H1 (cell line): ENCODE results near the gene C1orf210. TPM values are rescaled to one million over a fixed set of nuclear protein-coding genes. Genes with fewer than 3 reads are reported as not detected.

Experiments used
- CTCF ChIA-PET: fragments of 300-600 bp; sonication (Branson Sonifier 250); formaldehyde crosslinking; loops from one replicate; lab custom pipeline; 2021; ENCODE audit not compliant: partially characterized antibody; lab: Charles Lee
- POLR2A ChIA-PET: fragments of 300-600 bp; sonication (Branson Sonifier 250); formaldehyde crosslinking; loops from one replicate; lab custom pipeline; 2021; ENCODE audit warnings: inconsistent platforms; ENCODE audit not compliant: partially characterized antibody; lab: Charles Lee
- DNase-seq, 2 experiments: peaks; one replicate each; pipeline versions ENCODE4 v3.0.0 to v3.0.0-alpha.2; 2010 to 2022; ENCODE audit warnings: low spot score in 2 of 2, low read depth in 1 of 2, mixed read lengths in 1 of 2
- FAIRE-seq: peaks from 2 replicates; lab custom pipeline; 2011; peaks lifted over from hg19 to GRCh38; lab: Jason Lieb, UNC
- H2AFZ ChIP-seq: 2 replicates; pipeline ENCODE4 v1.8.1; 2012; ENCODE audit warnings: low read length, inconsistent platforms
- H2AK5ac ChIP-seq: 2 replicates; pipeline ENCODE4 v1.6.1; 2013; ENCODE audit warnings: low read depth, low read length
- H2BK120ac ChIP-seq: replicated peaks from 2 replicates; pipeline ENCODE3; 2013; ENCODE audit warnings: low read depth, low read length, inconsistent platforms
- H2BK12ac ChIP-seq: 2 replicates; pipeline ENCODE4 v1.6.1; 2013; ENCODE audit warnings: low read depth, low read length
- H2BK15ac ChIP-seq: 2 replicates; pipeline ENCODE4 v1.6.1; 2013; ENCODE audit warnings: low read length
- H2BK20ac ChIP-seq: 2 replicates; pipeline ENCODE4 v1.6.1; 2013; ENCODE audit warnings: low read length
- H2BK5ac ChIP-seq: 2 replicates; pipeline ENCODE4 v1.6.1; 2013; ENCODE audit warnings: low read depth, low read length
- H3K14ac ChIP-seq: 2 replicates; pipeline ENCODE4 v1.6.1; 2013; ENCODE audit warnings: inconsistent platforms; ENCODE audit not compliant: insufficient read length
- H3K18ac ChIP-seq: 2 replicates; pipeline ENCODE4 v1.6.1; 2013; ENCODE audit warnings: low read length; ENCODE audit errors: extremely low read depth
- H3K23ac ChIP-seq: 2 replicates; pipeline ENCODE4 v1.6.1; 2013; ENCODE audit warnings: inconsistent platforms; ENCODE audit not compliant: insufficient read length
- H3K23me2 ChIP-seq: 2 replicates; pipeline ENCODE4 v1.6.1; 2013; ENCODE audit warnings: low read depth, low read length
- H3K27ac ChIP-seq: 2 replicates; pipeline ENCODE4 v1.6.1; 2011; ENCODE audit warnings: low read depth, low read length, inconsistent platforms
- H3K27me3 ChIP-seq, 4 experiments: replicated peaks in 1 of 4; 1 replicate in 1 of 4; 2 replicates in 3 of 4; pipeline versions ENCODE4 v1.6.1 to v1.8.1; 2011 to 2013; ENCODE audit warnings: low read length in 3 of 4, mild to moderate bottlenecking in 3 of 4, inconsistent platforms in 2 of 4, mixed read lengths in 2 of 4, moderate library complexity in 1 of 4; ENCODE audit not compliant: control insufficient read depth in 3 of 4, insufficient read depth in 3 of 4; ENCODE audit errors: extremely low read depth in 1 of 4
- H3K36me3 ChIP-seq, 4 experiments: 2 replicates each; pipeline versions ENCODE4 v1.6.1 to v1.8.1; 2011 to 2013; ENCODE audit warnings: mild to moderate bottlenecking in 4 of 4, low read length in 3 of 4, moderate library complexity in 2 of 4, control low read depth in 1 of 4, inconsistent platforms in 1 of 4; ENCODE audit not compliant: insufficient read depth in 4 of 4, control insufficient read depth in 2 of 4
- H3K4ac ChIP-seq: replicated peaks from 2 replicates; pipeline ENCODE3; 2013; ENCODE audit warnings: low read length, low read depth, mixed read lengths, inconsistent platforms; ENCODE audit not compliant: insufficient read length
- H3K4me1 ChIP-seq, 4 experiments: replicated peaks in 1 of 4; 1 replicate in 1 of 4; 2 replicates in 3 of 4; pipeline versions ENCODE4 v1.6.1 to v1.8.1; 2011 to 2013; ENCODE audit warnings: low read length in 3 of 4, inconsistent platforms in 2 of 4, mixed read lengths in 1 of 4; ENCODE audit not compliant: insufficient read depth in 4 of 4, control insufficient read depth in 3 of 4
- H3K4me2 ChIP-seq, 2 experiments: 2 replicates each; pipeline versions ENCODE4 v1.6.1 to v1.8.1; 2011 to 2013; ENCODE audit warnings: low read depth in 2 of 2, low read length in 2 of 2, control low read depth in 1 of 2, inconsistent platforms in 1 of 2, mild to moderate bottlenecking in 1 of 2; ENCODE audit not compliant: insufficient read depth in 1 of 2
- H3K4me3 ChIP-seq, 4 experiments: fragments of 200-600, 300-600 bp in 1 of 4; sonication (generic), shearing (Covaris generic), sonication (Bioruptor Twin) in 1 of 4; 2 replicates each; pipeline versions ENCODE4 v1.5.1 to v1.8.1; 2011 to 2016; ENCODE audit warnings: low read length in 4 of 4, low read depth in 3 of 4, control low read depth in 2 of 4, inconsistent platforms in 2 of 4, mild to moderate bottlenecking in 2 of 4, mixed read lengths in 1 of 4, moderate library complexity in 1 of 4; ENCODE audit not compliant: insufficient read depth in 2 of 4; ENCODE audit errors: extremely low read depth in 1 of 4
- H3K56ac ChIP-seq: replicated peaks from 2 replicates; pipeline ENCODE3; 2013; ENCODE audit warnings: low read depth, mild to moderate bottlenecking, mixed read lengths, low read length, inconsistent platforms; ENCODE audit not compliant: insufficient read length
- H3K79me1 ChIP-seq: 2 replicates; pipeline ENCODE4 v1.6.1; 2013; ENCODE audit warnings: low read depth, low read length, control low read depth
- H3K79me2 ChIP-seq, 2 experiments: 2 replicates each; pipeline versions ENCODE4 v1.6.1 to v1.8.1; 2012 to 2013; ENCODE audit warnings: low read length in 2 of 2, mild to moderate bottlenecking in 2 of 2, inconsistent platforms in 1 of 2; ENCODE audit not compliant: insufficient read depth in 2 of 2, control insufficient read depth in 1 of 2
- H3K9ac ChIP-seq, 4 experiments: replicated peaks in 1 of 4; 1 replicate in 1 of 4; 2 replicates in 3 of 4; pipeline versions ENCODE4 v1.6.1 to v1.8.1; 2011 to 2013; ENCODE audit warnings: low read depth in 3 of 4, low read length in 3 of 4, control low read depth in 2 of 4, mild to moderate bottlenecking in 2 of 4, moderate library complexity in 2 of 4, inconsistent platforms in 1 of 4; ENCODE audit errors: extremely low read depth in 1 of 4
- H3K9me3 ChIP-seq, 2 experiments: 2 replicates each; pipeline versions ENCODE4 v1.6.1 to v1.8.1; 2012 to 2013; ENCODE audit warnings: mild to moderate bottlenecking in 2 of 2, moderate library complexity in 2 of 2, control low read depth in 1 of 2, inconsistent platforms in 1 of 2, low read depth in 1 of 2, low read length in 1 of 2, mixed read lengths in 1 of 2; ENCODE audit not compliant: insufficient read depth in 2 of 2
- H4K20me1 ChIP-seq, 2 experiments: replicated peaks in 1 of 2; 2 replicates each; pipeline versions ENCODE3 to v1.8.1; 2011 to 2013; ENCODE audit warnings: inconsistent platforms in 2 of 2, low read length in 2 of 2, mild to moderate bottlenecking in 1 of 2; ENCODE audit not compliant: insufficient read depth in 2 of 2, control insufficient read depth in 1 of 2
- H4K5ac ChIP-seq: 2 replicates; pipeline ENCODE4 v1.6.1; 2013; ENCODE audit warnings: low read length, low read depth, mixed read lengths, inconsistent platforms; ENCODE audit not compliant: insufficient read length
- H4K8ac ChIP-seq: 2 replicates; pipeline ENCODE4 v1.8.0; 2013; ENCODE audit warnings: mild to moderate bottlenecking, moderate library complexity, low read length, inconsistent platforms; ENCODE audit not compliant: insufficient read depth; ENCODE audit errors: extremely low read depth
- H4K91ac ChIP-seq: replicated peaks from 2 replicates; pipeline ENCODE3; 2013; ENCODE audit warnings: low read length, mixed read lengths, inconsistent platforms; ENCODE audit not compliant: insufficient read length
- CTCF ChIP-seq, 3 experiments: IDR thresholded peaks; 1 replicate in 2 of 3; 2 replicates in 1 of 3; pipeline versions ENCODE4 v1.5.1 to v1.6.1; 2011; ENCODE audit warnings: low read length in 3 of 3, mild to moderate bottlenecking in 3 of 3, inconsistent platforms in 2 of 3, low read depth in 1 of 3, moderate library complexity in 1 of 3; ENCODE audit not compliant: insufficient read depth in 1 of 3; ENCODE audit errors: control extremely low read depth in 1 of 3
- JUND ChIP-seq: IDR thresholded peaks from 2 replicates; pipeline ENCODE4 v1.6.1; 2011; ENCODE audit warnings: mild to moderate bottlenecking, improper control_type of control experiment, low read length
- WGBS, 2 experiments: shearing (Covaris generic) in 1 of 2; methylation state at CpG; one replicate each; pipeline versions ENCODE4 v1.1.6 to v1.1.7; 2013 to 2015; ENCODE audit warnings: low lambda C conversion rate in 2 of 2, mixed read lengths in 2 of 2, inconsistent platforms in 1 of 2, low coverage in 1 of 2, missing lambda C conversion rate in 1 of 2; ENCODE audit not compliant: insufficient replicate concordance in 2 of 2, insufficient coverage in 1 of 2, insufficient read length in 1 of 2; ENCODE audit errors: extremely low coverage in 1 of 2, missing lambda C conversion rate in 1 of 2; 5-methylcytosine and 5-hydroxymethylcytosine counted together
- polyA plus RNA-seq, 7 experiments: library from polyadenylated mRNA; depleted of rRNA in 3 of 7; stranded (reverse) in 5 of 7; unstranded in 2 of 7; fragments of >200 nt in 5 of 7; fragments of 200-250 nt in 2 of 7; gene quantifications; 1 replicate in 5 of 7; 2 replicates in 1 of 7; 4 replicates in 1 of 7; pipeline versions ENCODE4 v1.2.1 to v1.2.3, GENCODE V29; 2011 to 2013; ENCODE audit warnings: missing spikeins in 2 of 7, mixed read lengths in 2 of 7
- total RNA-seq: library from RNA; stranded (reverse); fragmentation: NEBNext Ultra II Directional; extraction: Animal tissue kit (Norgen Biotek cat#: 25700); gene quantifications from 2 replicates; pipeline ENCODE4 v1.2.1, GENCODE V29; 2021

Gene C1orf210
- total and polyA plus RNA-seq, 2 of the 8 experiments (the other 6 are each of a cell fraction or from before 2014, with no cell fraction given) = 12.0 to 27.9 TPM

GRCh38 chr1:43286115-43286514 lies 734 bp upstream of the C1orf210 start:
- Histone ChIP-seq H3K79me1 (no peaks in the 10 kb centered on the region; the same call in none of the 2 replicates), H2BK20ac (no peak overlapping the region), H3K18ac (0 out of 2 replicates have a peak overlapping the region, but pooled peaks have one; percentile 10), H2BK12ac (peak overlapping the region; percentile 60; the same call in 1 of the 2 replicates), H3K27me3 (no peaks in the 10 kb centered on the region; a peak in 1 of 7 replicates), H3K23ac (no peak overlapping the region), H3K4me3 (peak overlapping the region in 2 of 4 experiments; percentile 61 to 64; a peak in 1 of 8 replicates), H2AK5ac (no peak overlapping the region), H3K79me2 (no peaks in the 10 kb centered on the region), H3K14ac (no peak overlapping the region), H3K9ac (no peak overlapping the region), H2BK120ac (no peak overlapping the region), H3K23me2 (peaks cover 3% of the 10 kb centered on the region; the same call in 1 of the 2 replicates), H2AFZ (no peak overlapping the region; the same call in 1 of the 2 replicates), H4K20me1 (no peaks in the 10 kb centered on the region), H4K8ac (peak overlapping the region; percentile 58; the same call in 1 of the 2 replicates), H2BK5ac (0 out of 2 replicates have a peak overlapping the region, but pooled peaks have one; percentile 52), H3K4ac (peak overlapping the region; percentile 6), H3K4me1 (peaks cover 0 to 15% (median 12%) of the 10 kb centered on the region in 4 experiments; a peak in 6 of 7 replicates), H3K9me3 (no peaks in the 10 kb centered on the region), H3K36me3 (no peaks in the 10 kb centered on the region), H4K5ac (no peak overlapping the region), H3K56ac (no peak overlapping the region), H4K91ac (peak overlapping the region; percentile 3), H2BK15ac (peak overlapping the region; percentile 81; the same call in 1 of the 2 replicates), H3K4me2 (peak overlapping the region; percentile 72 to 99), H3K27ac (no peak overlapping the region)
- 84% methylated on average over 11 of the region's 11 CpGs; no CpG with 5 or more reads in 1 of the 2 experiments for WGBS, 2 experiments
- DNase-seq = no peak
- ChIA-PET CTCF (interaction anchor here (1.0 to 3.8 kb wide), 24 partner anchors 8 to 104 kb away, joined by 3 to 26 read pairs (median 5); partner anchors contain the start of genes MED8, SZT2, TIE1 and TMEM125), POLR2A (interaction anchor here (0.6 to 4.4 kb wide), 7 partner anchors 9 to 107 kb away, joined by 3 to 31 read pairs (median 5); partner anchors contain the start of genes CDC20 and TMEM125)
- TF ChIP-seq CTCF (IDR thresholded peaks at IDR 0.05; ENCODE audit: control extremely low read depth in 1 of 3, insufficient read depth in 1 of 3, low read depth in 1 of 3, low read length in 3 of 3) (no peak), JUND (no peak)
- no peak for FAIRE-seq
